GM18867 (cell line): ENCODE measurements around the gene MUC6.
"Not testable (repeated sequence)": the region's sequence is repeated elsewhere in the genome, so short reads cannot be mapped to it uniquely, and the experiment has no call there.

ENCODE experiments used
- ATAC-seq: cut with Tn5 transposase; IDR thresholded peaks from one replicate; pipeline ENCODE4 v1.9.1; 2021; ENCODE audit warnings: mild to moderate bottlenecking, moderate library complexity; ENCODE audit not compliant: unreplicated experiment

The MUC6 gene

GRCh38 chr11:1025410-1026162, 10.9 kb downstream of the MUC6 start:
- no peak for ATAC-seq

GRCh38 chr11:1024597-1025409, 11.7 kb downstream of the MUC6 start:
- no peak for ATAC-seq

- no peak for ATAC-seq
Observed at GRCh38 chr11:1023811-1024596, 12.5 kb downstream of the MUC6 start.

- no peak for ATAC-seq
Observed at GRCh38 chr11:1022908-1023810, 13.4 kb downstream of the MUC6 start.

- no peak for ATAC-seq
Observed at GRCh38 chr11:1022411-1022810, 14.1 kb downstream of the MUC6 start.

- no peak for ATAC-seq
Observed at GRCh38 chr11:1020211-1020905, 16.2 kb downstream of the MUC6 start.

- no peak for ATAC-seq
Observed at GRCh38 chr11:1019321-1019910, 17.1 kb downstream of the MUC6 start.

- no peak for ATAC-seq
Observed at GRCh38 chr11:1018091-1018490, 18.4 kb downstream of the MUC6 start.

- ATAC-seq = no peak
Observed at GRCh38 chr11:1017269-1018005, 19.1 kb downstream of the MUC6 start.

GRCh38 chr11:1016610-1017126, 19.9 kb downstream of the MUC6 start:
- not testable (repeated sequence) for ATAC-seq

GRCh38 chr11:1015826-1016545, 20.5 kb downstream of the MUC6 start:
- no peak for ATAC-seq

- no peak for ATAC-seq
Observed at GRCh38 chr11:1015064-1015463, 21.5 kb downstream of the MUC6 start.

- no peak for ATAC-seq
Observed at GRCh38 chr11:1014276-1014675, 22.2 kb downstream of the MUC6 start.

GRCh38 chr11:1013631-1013935, 22.9 kb downstream of the MUC6 start:
- ATAC-seq = no peak

- ATAC-seq = no peak
Observed at GRCh38 chr11:1012740-1013630, 23.5 kb downstream of the MUC6 start.

- no peak for ATAC-seq
Observed at GRCh38 chr11:1012291-1012690, 24.2 kb downstream of the MUC6 start.

- ATAC-seq = no peak
Observed at GRCh38 chr11:1011320-1011698, 25.2 kb downstream of the MUC6 start.
